HepG2 (cell line): ENCODE results near the gene ZFP36L2. TPM values are rescaled to one million over a fixed set of nuclear protein-coding genes. Genes with fewer than 3 reads are reported as not detected.

Source experiments
- ATF4 ChIP-seq, 2 experiments: fragments of 450-650 bp in 1 of 2; sonication (generic) in 1 of 2; formaldehyde crosslinking; IDR thresholded peaks; 2 replicates each; pipeline versions ENCODE4 v1.5.0 to v1.8.0; 2020 to 2022; ENCODE audit warnings: mild to moderate bottlenecking in 1 of 2, missing genetic modification reagents in 1 of 2
- EHMT2 ChIP-seq: fragments of 200-600 bp; sonication (generic); IDR thresholded peaks from 2 replicates; pipeline ENCODE4 v1.7.0; 2017; ENCODE audit warnings: antibody characterized with exemption, low read depth, low read length, borderline replicate concordance
- MEF2D ChIP-seq: sonication (generic); formaldehyde crosslinking; IDR thresholded peaks from 2 replicates; pipeline ENCODE4 v1.5.1; 2020; ENCODE audit warnings: mild to moderate bottlenecking, missing genetic modification reagents
- PTBP1 ChIP-seq: fragments of 200-400 bp; formaldehyde crosslinking; IDR thresholded peaks from 2 replicates; pipeline ENCODE4 v1.6.1; 2018; ENCODE audit warnings: low read length, low read depth; ENCODE audit not compliant: poor library complexity, severe bottlenecking
- ZBTB37 ChIP-seq: sonication (generic); formaldehyde crosslinking; IDR thresholded peaks from 2 replicates; pipeline ENCODE4 v1.4.0; 2020; ENCODE audit warnings: mild to moderate bottlenecking, missing genetic modification reagents
- ZFP62 ChIP-seq: sonication (generic); formaldehyde crosslinking; IDR thresholded peaks from 2 replicates; pipeline ENCODE4 v1.4.0; 2020; ENCODE audit warnings: missing genetic modification reagents
- ZKSCAN8 ChIP-seq: IDR thresholded peaks from 2 replicates; pipeline ENCODE4 v1.6.1; 2016; ENCODE audit warnings: borderline replicate concordance, missing genetic modification reagents, missing compliant biosample characterization
- ZNF350 ChIP-seq: sonication (generic); formaldehyde crosslinking; IDR thresholded peaks from 2 replicates; pipeline ENCODE4 v1.4.0; 2020; ENCODE audit warnings: mild to moderate bottlenecking, low read depth, missing genetic modification reagents, borderline replicate concordance
- ZNF598 ChIP-seq: sonication (generic); formaldehyde crosslinking; IDR thresholded peaks from 2 replicates; pipeline ENCODE4 v1.5.1; 2020; ENCODE audit warnings: mild to moderate bottlenecking, missing genetic modification reagents, borderline replicate concordance
- ZNF616 ChIP-seq: sonication (generic); formaldehyde crosslinking; IDR thresholded peaks from 2 replicates; pipeline ENCODE4 v1.5.0; 2020; ENCODE audit warnings: low read depth, mild to moderate bottlenecking, missing genetic modification reagents
- ZNF746 ChIP-seq: sonication (generic); formaldehyde crosslinking; IDR thresholded peaks from 2 replicates; pipeline ENCODE4 v1.8.0; 2022; ENCODE audit warnings: mild to moderate bottlenecking, missing genetic modification reagents
- polyA plus RNA-seq, 8 experiments: library from polyadenylated mRNA; depleted of rRNA in 3 of 8; stranded (reverse) in 7 of 8; unstranded in 1 of 8; fragments of >200 nt; fragmentation: Illumina TruSeq in 4 of 8; extraction: Trizol in 4 of 8; gene quantifications; 2 replicates each; pipeline versions ENCODE4 v1.2.1 to v1.2.3, GENCODE V29; 2011 to 2016; ENCODE audit warnings: low read depth in 4 of 8, missing spikeins in 1 of 8, mixed read lengths in 1 of 8; ENCODE audit not compliant: insufficient read depth in 1 of 8
- total RNA-seq, 5 experiments: library from RNA; depleted of rRNA; stranded (reverse); fragments of >200 nt; fragmentation: Illumina TruSeq; extraction: Trizol; gene quantifications; 2 replicates each; pipeline ENCODE4 v1.2.3, GENCODE V29; 2016; ENCODE audit warnings: low read depth in 1 of 5
- TF ChIP-seq, protein P1 (sequence below): sonication (generic); formaldehyde crosslinking; IDR thresholded peaks from 2 replicates; pipeline ENCODE4 v1.5.0; 2020; ENCODE audit warnings: missing genetic modification reagents
- TF ChIP-seq, protein P2 (sequence below): sonication (generic); formaldehyde crosslinking; IDR thresholded peaks from 2 replicates; pipeline ENCODE4 v1.8.0; 2022; ENCODE audit warnings: missing genetic modification reagents, mild to moderate bottlenecking, moderate library complexity, borderline replicate concordance
- TF ChIP-seq, protein P3 (sequence below): sonication (generic); formaldehyde crosslinking; IDR thresholded peaks from 2 replicates; pipeline ENCODE4 v1.5.0; 2020; ENCODE audit warnings: missing genetic modification reagents
- TF ChIP-seq, protein P4 (sequence below): sonication (generic); formaldehyde crosslinking; IDR thresholded peaks from 2 replicates; pipeline ENCODE4 v1.5.1; 2020; ENCODE audit warnings: mild to moderate bottlenecking, missing genetic modification reagents, moderate library complexity
- TF ChIP-seq, protein P5 (sequence below): sonication (generic); formaldehyde crosslinking; IDR thresholded peaks from 2 replicates; pipeline ENCODE4 v1.4.0; 2020; ENCODE audit warnings: missing genetic modification reagents

The ZFP36L2 gene
- total and polyA plus RNA-seq, 2 of the 13 experiments (the other 11 are each of a cell fraction or from before 2014, with no cell fraction given): 11.2 to 21.8 TPM

DNA sequence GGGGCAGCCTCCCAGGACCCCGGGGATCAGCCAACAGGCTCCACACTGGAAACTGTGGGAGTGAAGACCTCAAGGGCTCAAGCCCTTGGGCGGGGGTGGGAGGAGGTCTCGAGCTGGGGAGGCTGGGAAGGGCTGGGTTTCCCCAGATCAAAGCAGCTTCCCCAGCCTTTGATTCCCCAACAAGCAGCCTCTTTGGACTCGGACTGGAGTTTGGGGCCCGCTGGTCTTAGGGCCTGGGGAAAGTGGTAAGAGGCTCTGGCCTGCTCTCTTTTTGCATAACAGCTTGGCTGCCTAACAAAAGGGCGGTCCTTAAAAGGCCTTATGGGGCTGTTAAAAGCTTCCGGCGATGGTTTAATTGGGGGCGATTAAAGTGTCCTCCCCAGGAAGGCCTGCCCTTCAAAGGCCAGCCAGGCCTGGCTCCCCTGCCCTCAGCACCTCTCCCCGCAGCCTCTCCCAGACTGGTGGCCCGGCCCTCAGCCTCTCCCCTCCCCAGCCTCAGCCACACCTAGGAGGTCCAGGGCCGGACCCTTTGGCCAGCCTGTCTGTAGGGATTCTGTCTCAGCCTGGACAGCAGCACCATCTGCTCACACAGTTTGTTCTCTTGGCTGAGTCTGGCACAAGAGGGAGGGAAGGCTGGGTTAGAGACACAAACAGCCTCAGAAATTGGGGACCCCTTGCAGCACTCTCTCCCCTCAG lies 39.6 kb downstream of the ZFP36L2 start (continued):
- TF ChIP-seq MEF2D (CRISPR knock-in tag): no peak
- TF ChIP-seq ZBTB37 (CRISPR knock-in tag): no peak
- TF ChIP-seq ZKSCAN8: 0 out of 2 replicates have a peak, but pooled peaks have one; percentile 33
- no peak for TF ChIP-seq ATF4 (CRISPR knock-in tag; IDR thresholded peaks at IDR 0.05)
- TF ChIP-seq, protein P1, sequence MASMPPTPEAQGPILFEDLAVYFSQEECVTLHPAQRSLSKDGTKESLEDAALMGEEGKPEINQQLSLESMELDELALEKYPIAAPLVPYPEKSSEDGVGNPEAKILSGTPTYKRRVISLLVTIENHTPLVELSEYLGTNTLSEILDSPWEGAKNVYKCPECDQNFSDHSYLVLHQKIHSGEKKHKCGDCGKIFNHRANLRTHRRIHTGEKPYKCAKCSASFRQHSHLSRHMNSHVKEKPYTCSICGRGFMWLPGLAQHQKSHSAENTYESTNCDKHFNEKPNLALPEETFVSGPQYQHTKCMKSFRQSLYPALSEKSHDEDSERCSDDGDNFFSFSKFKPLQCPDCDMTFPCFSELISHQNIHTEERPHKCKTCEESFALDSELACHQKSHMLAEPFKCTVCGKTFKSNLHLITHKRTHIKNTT: no peak
- TF ChIP-seq EHMT2: no peak
- TF ChIP-seq, protein P2, sequence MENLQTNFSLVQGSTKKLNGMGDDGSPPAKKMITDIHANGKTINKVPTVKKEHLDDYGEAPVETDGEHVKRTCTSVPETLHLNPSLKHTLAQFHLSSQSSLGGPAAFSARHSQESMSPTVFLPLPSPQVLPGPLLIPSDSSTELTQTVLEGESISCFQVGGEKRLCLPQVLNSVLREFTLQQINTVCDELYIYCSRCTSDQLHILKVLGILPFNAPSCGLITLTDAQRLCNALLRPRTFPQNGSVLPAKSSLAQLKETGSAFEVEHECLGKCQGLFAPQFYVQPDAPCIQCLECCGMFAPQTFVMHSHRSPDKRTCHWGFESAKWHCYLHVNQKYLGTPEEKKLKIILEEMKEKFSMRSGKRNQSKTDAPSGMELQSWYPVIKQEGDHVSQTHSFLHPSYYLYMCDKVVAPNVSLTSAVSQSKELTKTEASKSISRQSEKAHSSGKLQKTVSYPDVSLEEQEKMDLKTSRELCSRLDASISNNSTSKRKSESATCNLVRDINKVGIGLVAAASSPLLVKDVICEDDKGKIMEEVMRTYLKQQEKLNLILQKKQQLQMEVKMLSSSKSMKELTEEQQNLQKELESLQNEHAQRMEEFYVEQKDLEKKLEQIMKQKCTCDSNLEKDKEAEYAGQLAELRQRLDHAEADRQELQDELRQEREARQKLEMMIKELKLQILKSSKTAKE (CRISPR knock-in tag): no peak
- TF ChIP-seq, protein P3, sequence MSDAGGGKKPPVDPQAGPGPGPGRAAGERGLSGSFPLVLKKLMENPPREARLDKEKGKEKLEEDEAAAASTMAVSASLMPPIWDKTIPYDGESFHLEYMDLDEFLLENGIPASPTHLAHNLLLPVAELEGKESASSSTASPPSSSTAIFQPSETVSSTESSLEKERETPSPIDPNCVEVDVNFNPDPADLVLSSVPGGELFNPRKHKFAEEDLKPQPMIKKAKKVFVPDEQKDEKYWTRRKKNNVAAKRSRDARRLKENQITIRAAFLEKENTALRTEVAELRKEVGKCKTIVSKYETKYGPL (CRISPR knock-in tag): no peak
- TF ChIP-seq ZFP62 (CRISPR knock-in tag): no peak
- TF ChIP-seq, protein P4, sequence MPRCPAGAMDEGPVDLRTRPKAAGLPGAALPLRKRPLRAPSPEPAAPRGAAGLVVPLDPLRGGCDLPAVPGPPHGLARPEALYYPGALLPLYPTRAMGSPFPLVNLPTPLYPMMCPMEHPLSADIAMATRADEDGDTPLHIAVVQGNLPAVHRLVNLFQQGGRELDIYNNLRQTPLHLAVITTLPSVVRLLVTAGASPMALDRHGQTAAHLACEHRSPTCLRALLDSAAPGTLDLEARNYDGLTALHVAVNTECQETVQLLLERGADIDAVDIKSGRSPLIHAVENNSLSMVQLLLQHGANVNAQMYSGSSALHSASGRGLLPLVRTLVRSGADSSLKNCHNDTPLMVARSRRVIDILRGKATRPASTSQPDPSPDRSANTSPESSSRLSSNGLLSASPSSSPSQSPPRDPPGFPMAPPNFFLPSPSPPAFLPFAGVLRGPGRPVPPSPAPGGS (CRISPR knock-in tag): 0 out of 2 replicates have a peak, but pooled peaks have one; percentile 45
- TF ChIP-seq ZNF350 (CRISPR knock-in tag): no peak
- TF ChIP-seq, protein P5, sequence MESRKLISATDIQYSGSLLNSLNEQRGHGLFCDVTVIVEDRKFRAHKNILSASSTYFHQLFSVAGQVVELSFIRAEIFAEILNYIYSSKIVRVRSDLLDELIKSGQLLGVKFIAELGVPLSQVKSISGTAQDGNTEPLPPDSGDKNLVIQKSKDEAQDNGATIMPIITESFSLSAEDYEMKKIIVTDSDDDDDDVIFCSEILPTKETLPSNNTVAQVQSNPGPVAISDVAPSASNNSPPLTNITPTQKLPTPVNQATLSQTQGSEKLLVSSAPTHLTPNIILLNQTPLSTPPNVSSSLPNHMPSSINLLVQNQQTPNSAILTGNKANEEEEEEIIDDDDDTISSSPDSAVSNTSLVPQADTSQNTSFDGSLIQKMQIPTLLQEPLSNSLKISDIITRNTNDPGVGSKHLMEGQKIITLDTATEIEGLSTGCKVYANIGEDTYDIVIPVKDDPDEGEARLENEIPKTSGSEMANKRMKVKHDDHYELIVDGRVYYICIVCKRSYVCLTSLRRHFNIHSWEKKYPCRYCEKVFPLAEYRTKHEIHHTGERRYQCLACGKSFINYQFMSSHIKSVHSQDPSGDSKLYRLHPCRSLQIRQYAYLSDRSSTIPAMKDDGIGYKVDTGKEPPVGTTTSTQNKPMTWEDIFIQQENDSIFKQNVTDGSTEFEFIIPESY (CRISPR knock-in tag): no peak
- TF ChIP-seq PTBP1: no peak
- 0 out of 2 replicates have a peak, but pooled peaks have one; percentile 24 for TF ChIP-seq ZNF598 (CRISPR knock-in tag)
- TF ChIP-seq ZNF746: no peak
- TF ChIP-seq ZNF616 (CRISPR knock-in tag): no peak
